Gastroesophageal sphincter (tissue), 4 donors: ENCODE data around the gene RNF213. TPM values are rescaled to one million over a fixed set of nuclear protein-coding genes. Genes with fewer than 3 reads are reported as not detected.

Source experiments
- ATAC-seq: fragments of 150-250 bp; one replicate; pipeline ENCODE4 v1.9.1; 2016; ENCODE audit warnings: mild to moderate bottlenecking, moderate library complexity
- H3K27ac ChIP-seq, 4 donors: fragments of 200-600 bp; sonication (generic) in 3 of 4; 1 replicate in 3 of 4; 2 replicates in 1 of 4; pipeline ENCODE4 v1.5.1; 2016 to 2019
- H3K27me3 ChIP-seq: fragments of 200-600 bp; sonication (generic); one replicate; pipeline ENCODE4 v1.5.1; 2019
- H3K36me3 ChIP-seq, 2 donors: fragments of 200-600 bp; sonication (generic); one replicate each; pipeline ENCODE4 v1.5.1; 2019; ENCODE audit warnings: control low read depth in 1 of 2
- H3K4me1 ChIP-seq, 3 donors: fragments of 200-600 bp; sonication (generic); 1 replicate in 2 of 3; 2 replicates in 1 of 3; pipeline ENCODE4 v1.5.1; 2016 to 2019; ENCODE audit warnings: control low read depth in 2 of 3
- H3K4me3 ChIP-seq, 2 donors: fragments of 200-600 bp; sonication (generic); one replicate each; pipeline ENCODE4 v1.5.1; 2019; ENCODE audit warnings: mild to moderate bottlenecking in 1 of 2, moderate library complexity in 1 of 2
- H3K9me3 ChIP-seq, 3 donors: fragments of 200-600 bp; sonication (generic); one replicate each; pipeline ENCODE4 v1.5.1; 2017 to 2019; ENCODE audit warnings: control low read depth in 2 of 3
- CTCF ChIP-seq, 4 experiments: fragments of 200-600 bp in 2 of 4; fragments of 450-650 bp in 2 of 4; sonication (generic) in 1 of 4; IDR thresholded peaks; one replicate each; pipeline ENCODE4 v1.5.1; 2017 to 2019; ENCODE audit warnings: antibody characterized with exemption in 4 of 4, mild to moderate bottlenecking in 2 of 4, moderate library complexity in 2 of 4
- EP300 ChIP-seq: sonication (generic); formaldehyde crosslinking; IDR thresholded peaks from one replicate; pipeline ENCODE4 v1.6.1; 2017; ENCODE audit warnings: antibody characterized with exemption, mild to moderate bottlenecking
- POLR2A ChIP-seq, 2 donors: fragments of 450-650 bp; IDR thresholded peaks; one replicate each; pipeline ENCODE4 v1.6.1; 2017; ENCODE audit warnings: antibody characterized with exemption in 2 of 2, mild to moderate bottlenecking in 2 of 2, moderate library complexity in 1 of 2
- POLR2AphosphoS5 ChIP-seq: sonication (generic); formaldehyde crosslinking; IDR thresholded peaks from one replicate; pipeline ENCODE4 v1.6.1; 2017; ENCODE audit warnings: antibody characterized with exemption
- WGBS, 2 donors: methylation state at CpG; one replicate each; pipeline ENCODE4 v1.1.5; 2018; ENCODE audit warnings: low coverage in 1 of 2; 5-methylcytosine and 5-hydroxymethylcytosine counted together
- total RNA-seq, 4 donors: library from RNA; depleted of rRNA; stranded (reverse); fragments of >200 nt; gene quantifications; one replicate each; pipeline ENCODE4 v1.1.0, GENCODE V29; 2016

The RNF213 gene
- total RNA-seq, 4 donors from 2014 or later, result 59.2 to 87.6 (median 67.8) TPM

GRCh38 chr17:80331820-80332219 is 71.2 kb downstream of the RNF213 start:
- TF ChIP-seq POLR2A (IDR thresholded peaks at IDR 0.05) (no peak), POLR2AphosphoS5 (no peak), CTCF (IDR thresholded peaks at IDR 0.05) (no peak), EP300 (no peak)
- Histone ChIP-seq H3K4me3 (no peak overlapping the region), H3K27ac (no peak overlapping the region), H3K9me3 (no peaks in the 10 kb centered on the region), H3K4me1 (no peaks in the 10 kb centered on the region), H3K27me3 (no peaks in the 10 kb centered on the region), H3K36me3 (peaks cover 0 to 100% of the 10 kb centered on the region in 2 donors)
- ATAC-seq, result no peak
- WGBS, 2 donors, result 70 to 81% methylated on average over 4 to 6 of the region's 10 CpGs

- H3K4me3 ChIP-seq, result no peak overlapping the region
- no peak for ATAC-seq
- H3K27ac ChIP-seq, result no peak overlapping the region
- H3K9me3 ChIP-seq, result no peaks in the 10 kb centered on the region
- no peaks in the 10 kb centered on the region for H3K27me3 ChIP-seq
- 89 to 95% methylated on average over 7 to 18 of the region's 27 CpGs for WGBS, 2 donors
- H3K36me3 ChIP-seq, result peaks cover 0 to 100% of the 10 kb centered on the region in 2 donors
- no peaks in the 10 kb centered on the region for H3K4me1 ChIP-seq
- TF ChIP-seq EP300 (no peak), CTCF (IDR thresholded peaks at IDR 0.05) (no peak), POLR2AphosphoS5 (no peak), POLR2A (IDR thresholded peaks at IDR 0.05) (no peak)
These were observed 76.7 kb downstream of the RNF213 start for GRCh38 chr17:80337195-80337895.

GRCh38 chr17:80339118-80339517 is 78.5 kb downstream of the RNF213 start:
- no peak overlapping the region for H3K27ac ChIP-seq
- no peak overlapping the region for H3K4me3 ChIP-seq
- no peaks in the 10 kb centered on the region for H3K4me1 ChIP-seq
- WGBS, 2 donors, result 100% methylated on average over 2 of the region's 8 CpGs; no CpG with 5 or more reads in 1 of the 2 donors
- H3K27me3 ChIP-seq, result no peaks in the 10 kb centered on the region
- TF ChIP-seq POLR2A (IDR thresholded peaks at IDR 0.05), result no peak
- no peak for TF ChIP-seq EP300
- no peak for ATAC-seq
- H3K9me3 ChIP-seq, result no peaks in the 10 kb centered on the region
- peaks cover 0 to 100% of the 10 kb centered on the region in 2 donors for H3K36me3 ChIP-seq

GRCh38 chr17:80339731-80340456 is 79.2 kb downstream of the RNF213 start:
- no peak for TF ChIP-seq POLR2AphosphoS5
- TF ChIP-seq EP300, result no peak
- TF ChIP-seq CTCF (IDR thresholded peaks at IDR 0.05), result no peak
- no peak for TF ChIP-seq POLR2A (IDR thresholded peaks at IDR 0.05)

GRCh38 chr17:80345321-80345720 is 84.7 kb downstream of the RNF213 start:
- H3K36me3 ChIP-seq, result peaks cover 0 to 100% of the 10 kb centered on the region in 2 donors
- no peaks in the 10 kb centered on the region for H3K27me3 ChIP-seq
- TF ChIP-seq CTCF (IDR thresholded peaks at IDR 0.05), result no peak
- TF ChIP-seq POLR2A (IDR thresholded peaks at IDR 0.05), result no peak
- no peaks in the 10 kb centered on the region for H3K9me3 ChIP-seq
- WGBS, 2 donors, result 88% methylated on average over 12 of the region's 15 CpGs; no CpG with 5 or more reads in 1 of the 2 donors
- H3K4me3 ChIP-seq, result no peak overlapping the region
- H3K4me1 ChIP-seq, result no peaks in the 10 kb centered on the region
- H3K27ac ChIP-seq, result no peak overlapping the region
- ATAC-seq, result no peak

More at GRCh38 chr17:80339731-80340456, 79.2 kb downstream of the RNF213 start:
- H3K27ac ChIP-seq, result no peak overlapping the region
- H3K9me3 ChIP-seq, result no peaks in the 10 kb centered on the region
- H3K27me3 ChIP-seq, result no peaks in the 10 kb centered on the region
- WGBS, 2 donors, result 100% methylated on average over 1 of the region's 36 CpGs; no CpG with 5 or more reads in 1 of the 2 donors
- no peaks in the 10 kb centered on the region for H3K4me1 ChIP-seq
- no peak overlapping the region for H3K4me3 ChIP-seq
- no peak for ATAC-seq
- peaks cover 0 to 100% of the 10 kb centered on the region in 2 donors for H3K36me3 ChIP-seq
